Pancreas (tissue), 10 donors: ENCODE data around the gene NPAS2. TPM values are rescaled to one million over a fixed set of nuclear protein-coding genes. Genes with fewer than 3 reads are reported as not detected.

Experiments
- ATAC-seq, 4 donors: fragments of 200-7000 bp; cut with Tn5 transposase; one replicate each; pipeline versions ENCODE4 v1.8.0 to v1.9.1; 2020; ENCODE audit warnings: mild to moderate bottlenecking in 4 of 4, moderate library complexity in 4 of 4
- DNase-seq, 6 donors: peaks; one replicate each; pipeline ENCODE4 v3.0.0-alpha.2; 2020
- FAIRE-seq: peaks from 2 replicates; lab custom pipeline; 2012; peaks lifted over from hg19 to GRCh38; lab: Jason Lieb, UNC
- H3K27ac ChIP-seq, 4 donors: fragments of 200-600 bp; sonication (generic); 1 replicate in 3 of 4; 2 replicates in 1 of 4; pipeline versions ENCODE4 v1.5.0 to v1.8.0; 2020
- H3K27me3 ChIP-seq, 4 donors: fragments of 200-600 bp; one replicate each; pipeline ENCODE4 v1.8.0; 2021
- H3K36me3 ChIP-seq, 3 donors: fragments of 200-600 bp; sonication (generic) in 1 of 3; one replicate each; pipeline versions ENCODE4 v1.5.0 to v1.8.0; 2020 to 2021
- H3K4me1 ChIP-seq, 3 donors: fragments of 200-600 bp; one replicate each; pipeline ENCODE4 v1.8.0; 2021
- H3K4me3 ChIP-seq, 4 donors: fragments of 200-600 bp; sonication (generic) in 2 of 4; one replicate each; pipeline versions ENCODE4 v1.5.0 to v1.8.0; 2020 to 2021
- H3K9me3 ChIP-seq, 4 donors: fragments of 200-600 bp; one replicate each; pipeline ENCODE4 v1.8.0; 2021
- WGBS, 2 donors: extraction: QIAGEN DNeasy Blood & Tissue Kit; methylation state at CpG; one replicate each; pipeline ENCODE4 v1.1.7; 2013; 5-methylcytosine and 5-hydroxymethylcytosine counted together
- intact Hi-C, 3 donors: fragments of 100-400 bp; cut with DNase I; formaldehyde crosslinking; loops; one replicate each; pipeline versions ENCODE4 v1.11.1 to v1.14.2; 2022
- polyA plus RNA-seq, 2 donors: library from polyadenylated mRNA; stranded (reverse); fragments of 200-250 nt; gene quantifications; one replicate each; pipeline ENCODE4 v1.2.3, GENCODE V29; 2013
- total RNA-seq, 6 donors: library from RNA; stranded (reverse); fragmentation: NEBNext Ultra II Directional in 4 of 6; extraction: Animal tissue kit (Norgen Biotek cat#: 25700) in 4 of 6; gene quantifications; one replicate each; pipeline versions ENCODE4 v1.2.1 to v1.2.4, GENCODE V29; 2021 to 2023
- TF ChIP-seq, protein P1 (sequence below), 4 donors: fragments of 200-600 bp; sonication (generic) in 3 of 4; IDR thresholded peaks; one replicate each; pipeline versions ENCODE4 v1.5.0 to v1.8.0; 2021; ENCODE audit warnings: antibody characterized with exemption in 4 of 4
- donor health status: healthy with polysubstance abuse.
- donor health status: DM: no; HTN: no; CAD: no; lungs with moderate emphysema.
- donor health status: DM: no; HTN: no; CAD: no.
- donor health status: control.
- donor health status: control.
- donor health status: Bipolar disorder and iron deficiency.
- donor health status: DM: yes; HTN: yes; CAD: no.
- donor health status: DM: no; HTN: no; CAD: no.
- donor health status: DM: no; HTN: no; CAD: no.
- donor health status: DM: yes; HTN: yes; CAD: no.

Gene NPAS2
- total and polyA plus RNA-seq, 8 donors: 20.6 to 46.3 (median 32.7) TPM

GRCh38 chr2:100976645-100977391 is 156.9 kb downstream of the NPAS2 start:
- ATAC-seq: no peak

GRCh38 chr2:100977511-100977910 is 157.6 kb downstream of the NPAS2 start:
- TF ChIP-seq, protein P1, sequence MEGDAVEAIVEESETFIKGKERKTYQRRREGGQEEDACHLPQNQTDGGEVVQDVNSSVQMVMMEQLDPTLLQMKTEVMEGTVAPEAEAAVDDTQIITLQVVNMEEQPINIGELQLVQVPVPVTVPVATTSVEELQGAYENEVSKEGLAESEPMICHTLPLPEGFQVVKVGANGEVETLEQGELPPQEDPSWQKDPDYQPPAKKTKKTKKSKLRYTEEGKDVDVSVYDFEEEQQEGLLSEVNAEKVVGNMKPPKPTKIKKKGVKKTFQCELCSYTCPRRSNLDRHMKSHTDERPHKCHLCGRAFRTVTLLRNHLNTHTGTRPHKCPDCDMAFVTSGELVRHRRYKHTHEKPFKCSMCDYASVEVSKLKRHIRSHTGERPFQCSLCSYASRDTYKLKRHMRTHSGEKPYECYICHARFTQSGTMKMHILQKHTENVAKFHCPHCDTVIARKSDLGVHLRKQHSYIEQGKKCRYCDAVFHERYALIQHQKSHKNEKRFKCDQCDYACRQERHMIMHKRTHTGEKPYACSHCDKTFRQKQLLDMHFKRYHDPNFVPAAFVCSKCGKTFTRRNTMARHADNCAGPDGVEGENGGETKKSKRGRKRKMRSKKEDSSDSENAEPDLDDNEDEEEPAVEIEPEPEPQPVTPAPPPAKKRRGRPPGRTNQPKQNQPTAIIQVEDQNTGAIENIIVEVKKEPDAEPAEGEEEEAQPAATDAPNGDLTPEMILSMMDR (IDR thresholded peaks at IDR 0.05): no peak
- WGBS, 2 donors: 94 to 96% methylated on average over 12 of the region's 12 CpGs
- Histone ChIP-seq H3K9me3 (no peaks in the 10 kb centered on the region), H3K27me3 (no peaks in the 10 kb centered on the region), H3K27ac (no peak overlapping the region), H3K36me3 (peaks cover 0 to 56% (median 23%) of the 10 kb centered on the region in 3 donors), H3K4me1 (no peaks in the 10 kb centered on the region), H3K4me3 (no peak overlapping the region)
- DNase-seq: no peak
- no peak for ATAC-seq
- no peak for FAIRE-seq
- intact Hi-C loops: loop anchor here in 2 of 3 donors (5.0 to 10.0 kb wide), 2 partner anchors 363 to 365 kb away; no protein-coding TSS in a partner anchor

More at GRCh38 chr2:100976645-100977391, 156.9 kb downstream of the NPAS2 start:
- no peak overlapping the region for H3K27ac ChIP-seq
- WGBS, 2 donors: 88 to 89% methylated on average over 19 of the region's 19 CpGs
- TF ChIP-seq, protein P1 (IDR thresholded peaks at IDR 0.05): no peak
- no peak for FAIRE-seq
- no peaks in the 10 kb centered on the region for H3K27me3 ChIP-seq
- H3K36me3 ChIP-seq: peaks cover 0 to 55% (median 20%) of the 10 kb centered on the region in 3 donors
- H3K4me1 ChIP-seq: no peaks in the 10 kb centered on the region
- intact Hi-C loops: loop anchor here in 2 of 3 donors (5.0 to 10.0 kb wide), 2 partner anchors 362 to 365 kb away; no protein-coding TSS in a partner anchor
- DNase-seq: no peak
- no peak overlapping the region for H3K4me3 ChIP-seq
- no peaks in the 10 kb centered on the region for H3K9me3 ChIP-seq

- DNase-seq (no peak), FAIRE-seq (no peak), ATAC-seq (no peak)
- no peak overlapping the region for H3K4me3 ChIP-seq
- H3K4me1 ChIP-seq: no peaks in the 10 kb centered on the region
- WGBS, 2 donors: 83 to 89% methylated on average over 16 of the region's 16 CpGs
- intact Hi-C loops: loop anchor here in 2 of 3 donors (5.0 to 10.0 kb wide), 2 partner anchors 364 to 366 kb away; no protein-coding TSS in a partner anchor
- TF ChIP-seq, protein P1 (IDR thresholded peaks at IDR 0.05): no peak
- H3K27me3 ChIP-seq: no peaks in the 10 kb centered on the region
- H3K27ac ChIP-seq: no peak overlapping the region
- H3K36me3 ChIP-seq: peaks cover 0 to 54% (median 23%) of the 10 kb centered on the region in 3 donors
- no peaks in the 10 kb centered on the region for H3K9me3 ChIP-seq
Measured at GRCh38 chr2:100978582-100979191, 158.7 kb downstream of the NPAS2 start.

DNA sequence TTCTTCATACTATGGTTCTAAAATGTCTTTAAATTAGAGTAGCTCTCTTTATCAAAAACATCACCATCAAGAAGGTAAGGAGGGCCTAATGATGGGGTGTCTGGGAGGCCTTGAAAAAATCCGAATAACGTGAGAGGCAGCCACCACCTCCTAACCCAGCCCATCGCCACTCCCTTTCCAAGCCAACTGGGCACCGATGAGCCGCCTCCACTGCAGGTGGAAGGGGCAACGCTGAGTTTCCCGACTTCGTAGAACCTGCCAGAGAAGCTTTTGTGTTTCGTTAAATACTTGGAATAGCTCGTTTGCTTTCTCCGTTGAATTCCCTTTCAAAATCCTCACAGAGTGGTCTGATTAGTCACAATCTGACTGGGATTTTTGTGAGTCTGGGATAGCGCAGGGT is 160.1 kb downstream of the NPAS2 start:
- Histone ChIP-seq H3K9me3 (no peaks in the 10 kb centered on the region), H3K4me1 (no peaks in the 10 kb centered on the region), H3K27me3 (no peaks in the 10 kb centered on the region), H3K27ac (no peak overlapping the region), H3K36me3 (peaks cover 0 to 40% (median 23%) of the 10 kb centered on the region in 3 donors), H3K4me3 (no peak overlapping the region)
- TF ChIP-seq, protein P1 (IDR thresholded peaks at IDR 0.05): no peak
- 88 to 95% methylated on average over 12 of the region's 12 CpGs for WGBS, 2 donors
- DNase-seq (no peak), ATAC-seq (no peak), FAIRE-seq (no peak)
- intact Hi-C loops: loop anchor here in 2 of 3 donors (5.0 to 10.0 kb wide), 3 partner anchors 245 to 368 kb away; no protein-coding TSS in a partner anchor
